Stimulated activated CD8-positive, alpha-beta memory T cell treated with anti-CD3 and anti-CD28 coated beads, Interleukin-7, amount 100 ng/mL, for 48 hours (primary cell): ENCODE measurements around the gene NAP1L5.

Experiments used
- DNase-seq, 2 donors: peaks; one replicate each; pipeline ENCODE4 v3.0.0-alpha.2; 2020; ENCODE audit warnings: low read depth in 1 of 2; ENCODE audit errors: extremely low read depth in 1 of 2

NAP1L5 gene

GRCh38 chr4:88722828-88723227, 25.2 kb upstream of the NAP1L5 start:
- DNase-seq, result no peak

DNA sequence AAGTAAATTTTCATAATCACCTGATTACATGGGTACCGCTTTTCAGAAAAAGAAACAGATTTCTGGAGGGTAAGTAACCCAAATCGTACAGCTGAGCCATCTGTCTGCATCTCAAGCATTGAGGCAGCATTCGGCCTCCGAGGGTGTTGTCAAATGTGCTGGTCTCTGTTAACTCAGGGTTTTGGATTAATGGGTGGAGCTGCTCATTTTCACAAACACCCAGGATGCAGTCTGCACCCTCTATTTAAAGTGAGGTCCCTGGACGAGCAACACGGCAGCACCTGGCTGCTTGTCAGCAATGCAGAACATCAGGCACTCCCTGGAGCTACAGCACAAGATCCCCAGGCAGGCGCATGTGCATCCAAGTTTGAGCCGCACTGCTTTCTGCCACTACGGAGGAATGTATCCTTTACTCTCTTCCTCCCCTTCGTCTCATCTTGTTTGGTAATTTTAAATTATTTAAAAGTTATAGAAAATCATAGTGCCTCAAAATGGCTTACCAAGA, 24.7 kb upstream of the NAP1L5 start:
- no peak for DNase-seq

GRCh38 chr4:88720451-88721428, 23.1 kb upstream of the NAP1L5 start:
- DNase-seq, result no peak

GRCh38 chr4:88719381-88719780, 21.8 kb upstream of the NAP1L5 start:
- no peak for DNase-seq

DNA sequence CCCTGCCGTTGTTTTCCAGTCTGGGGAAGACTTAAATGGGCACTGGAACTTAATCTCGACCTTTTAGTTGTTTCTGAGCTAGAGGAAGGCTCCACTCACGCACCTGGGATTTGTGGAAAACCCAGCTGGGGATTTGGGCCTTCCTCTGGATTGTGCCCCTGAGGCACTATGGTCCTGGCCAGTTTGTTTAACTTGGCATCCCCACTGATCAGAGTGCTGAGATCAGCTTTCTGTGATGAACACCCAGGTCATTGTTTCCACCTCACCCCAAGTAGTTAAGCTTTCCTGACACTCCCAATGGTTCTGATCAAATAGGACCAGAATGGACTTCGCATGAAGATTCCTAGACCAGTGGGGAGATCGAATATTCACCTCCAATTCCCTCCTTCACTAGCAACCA, 20.5 kb upstream of the NAP1L5 start:
- DNase-seq, result no peak

DNA sequence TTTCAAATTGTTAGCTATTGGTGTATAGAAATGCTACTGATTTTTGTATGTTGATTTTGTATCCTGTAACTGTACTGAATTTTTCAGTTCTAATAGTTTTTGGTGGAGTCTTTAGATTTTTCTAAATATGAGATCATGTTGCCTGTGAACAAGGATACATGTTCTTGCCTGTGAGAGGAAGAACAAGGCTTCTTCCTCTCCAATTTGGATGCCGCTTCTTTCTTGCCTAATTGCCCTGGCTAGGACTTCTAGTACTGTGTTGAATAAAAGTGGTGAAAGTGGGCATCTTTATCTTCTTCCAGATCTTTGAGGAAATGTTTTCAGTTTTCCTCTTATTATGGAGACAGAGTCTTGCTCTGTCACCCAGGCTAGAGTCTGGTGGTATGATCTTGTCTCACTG, 16.2 kb upstream of the NAP1L5 start:
- DNase-seq, result no peak

DNA sequence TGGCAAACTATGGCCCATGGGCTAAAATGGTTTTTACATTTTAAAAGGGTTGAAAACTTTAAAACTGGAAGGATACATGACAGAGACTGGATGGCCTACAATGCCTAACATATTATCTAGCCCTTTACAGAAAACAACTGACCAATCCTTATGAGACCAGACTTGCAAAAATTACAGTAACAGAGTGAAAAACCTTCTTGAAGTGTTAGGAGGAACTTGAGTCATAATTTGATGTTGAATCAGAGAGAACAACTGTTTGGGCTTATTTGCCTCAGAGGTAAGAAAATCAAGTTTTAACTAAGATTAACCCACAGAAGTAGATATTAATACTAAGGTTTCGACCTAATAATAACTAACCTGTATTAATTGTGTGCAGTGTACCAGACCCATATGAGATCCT, 12.4 kb upstream of the NAP1L5 start:
- DNase-seq, result no peak

DNA sequence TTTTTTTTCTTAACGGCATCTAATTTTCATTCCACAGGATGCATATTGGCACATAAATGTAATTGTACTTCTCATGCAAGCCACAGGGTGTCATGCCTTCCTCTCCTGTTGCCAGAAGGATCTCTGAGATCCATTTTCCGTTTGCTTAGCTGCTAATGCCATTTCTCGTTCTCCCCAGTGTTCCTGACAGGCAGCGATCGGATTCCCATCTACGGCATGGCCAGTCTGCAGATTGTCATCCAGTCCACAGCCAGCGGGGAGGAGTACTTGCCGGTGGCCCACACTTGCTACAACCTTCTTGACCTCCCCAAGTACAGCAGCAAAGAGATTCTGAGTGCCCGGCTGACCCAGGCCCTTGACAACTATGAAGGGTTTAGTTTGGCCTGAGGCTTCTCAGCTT, 8.9 kb upstream of the NAP1L5 start:
- DNase-seq, result no peak

DNA sequence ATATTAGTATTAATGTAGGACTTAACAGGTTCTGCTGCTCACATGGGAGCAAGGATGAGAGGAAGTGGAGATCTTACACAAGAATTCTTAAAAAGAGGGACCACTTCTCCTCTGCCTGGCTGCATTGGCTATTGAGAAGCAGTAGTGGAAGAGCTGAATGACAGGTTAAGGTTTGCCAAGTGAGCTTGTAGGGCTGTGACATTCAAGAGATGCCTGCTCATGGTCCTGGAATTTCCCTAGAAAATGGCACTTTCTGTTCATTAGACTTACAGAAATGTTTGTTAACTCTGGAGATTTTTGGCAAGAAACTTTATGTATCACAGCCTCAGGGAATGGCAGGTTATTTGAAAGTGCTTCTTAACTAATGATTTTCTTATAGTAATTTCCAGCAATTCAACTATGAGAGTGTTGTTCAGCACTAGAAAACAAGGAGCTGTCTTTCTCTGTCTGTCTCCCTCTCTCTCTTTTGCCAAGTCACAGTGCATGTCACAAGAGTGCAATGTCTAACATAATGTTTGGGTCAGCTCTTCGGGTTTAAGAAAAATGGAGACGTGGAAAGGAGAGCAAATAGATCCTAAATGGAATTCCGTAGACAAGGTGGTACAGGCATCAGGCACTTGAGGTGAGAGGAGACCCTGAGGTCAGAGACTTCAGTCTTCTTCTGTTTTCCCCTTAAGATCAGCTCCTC, 8.3 kb upstream of the NAP1L5 start:
- DNase-seq, result no peak

GRCh38 chr4:88705223-88705622, 7.6 kb upstream of the NAP1L5 start:
- no peak for DNase-seq

DNA sequence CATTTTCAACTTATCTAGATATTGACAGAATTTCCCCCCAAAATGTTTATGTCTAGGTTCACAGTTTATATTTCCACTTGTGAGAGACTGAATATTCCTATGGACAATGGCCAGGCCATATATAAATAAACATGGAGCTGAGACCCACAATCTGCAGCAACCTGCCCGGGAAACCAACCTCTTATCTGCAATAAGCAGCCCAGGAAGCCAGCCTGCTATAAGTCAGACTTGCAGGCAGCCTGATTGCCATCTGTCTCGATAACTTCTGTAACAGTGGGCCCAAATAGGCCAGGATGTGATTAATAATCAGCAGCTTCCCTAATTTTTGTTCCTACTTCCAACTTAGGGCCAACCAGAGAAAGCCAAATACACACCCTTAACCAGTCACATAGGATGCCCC, 5.2 kb upstream of the NAP1L5 start:
- no peak for DNase-seq

DNA sequence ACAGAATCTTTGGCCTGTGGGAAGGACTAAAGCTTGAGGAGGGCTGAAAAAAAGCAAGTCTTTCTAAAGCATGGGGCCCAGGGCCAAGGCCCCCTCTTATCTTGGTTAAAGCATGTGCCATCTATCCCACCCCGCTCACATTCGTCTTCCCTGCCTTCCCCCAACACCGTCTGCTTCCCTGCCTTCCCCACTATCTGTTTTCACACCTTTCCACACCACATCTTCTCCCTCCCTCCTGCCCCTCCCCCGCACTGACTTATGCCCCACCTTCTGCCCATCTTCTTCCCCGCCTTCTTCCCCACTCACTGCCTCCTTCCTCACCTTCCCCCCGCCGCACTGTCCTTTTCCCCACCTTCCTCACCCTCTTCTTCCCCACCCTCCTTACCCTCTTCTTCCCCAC, 890 bp upstream of the NAP1L5 start:
- no peak for DNase-seq

GRCh38 chr4:88697141-88697540, 488 bp downstream of the NAP1L5 start:
- no peak for DNase-seq

DNA sequence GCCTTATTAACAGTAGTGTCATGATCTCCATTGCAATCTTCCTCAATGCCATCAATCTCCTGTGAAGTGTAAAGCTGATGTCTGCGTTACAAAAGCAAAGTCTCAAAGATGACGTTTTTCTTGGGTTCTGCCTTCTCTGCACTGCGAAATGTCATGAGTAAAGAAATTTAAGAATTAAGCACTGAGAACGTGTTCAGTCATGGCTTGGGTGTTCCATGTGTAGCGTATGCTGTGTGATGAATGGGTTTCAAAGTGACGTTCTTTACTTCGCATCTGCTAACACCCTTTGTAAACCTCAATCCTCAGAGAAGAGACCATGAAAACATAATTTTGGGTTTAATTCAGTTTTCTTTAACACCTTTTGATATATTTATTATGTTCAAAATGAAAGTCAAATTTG, 999 bp downstream of the NAP1L5 start:
- DNase-seq, result no peak

GRCh38 chr4:88693792-88694191, 3.8 kb downstream of the NAP1L5 start:
- no peak for DNase-seq

DNA sequence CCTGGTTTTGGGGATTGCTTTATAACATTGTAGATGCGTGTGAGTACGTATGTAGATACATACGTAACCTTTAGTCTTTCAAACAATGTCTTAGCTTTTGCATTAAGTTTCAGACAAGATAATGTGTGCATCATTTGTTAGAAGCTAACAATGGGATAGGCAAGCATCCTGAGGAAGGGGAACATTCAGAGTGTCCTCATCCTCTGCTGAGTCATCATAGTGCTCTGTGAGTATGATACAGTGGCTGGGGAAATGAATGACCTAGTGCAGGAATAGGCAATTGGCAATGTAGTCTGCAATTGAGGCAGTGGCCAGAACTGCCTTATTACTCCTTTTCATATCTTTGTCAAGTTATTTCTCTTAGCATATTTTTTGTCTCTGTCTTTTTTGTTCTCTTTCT, 7.3 kb downstream of the NAP1L5 start:
- no peak for DNase-seq

DNA sequence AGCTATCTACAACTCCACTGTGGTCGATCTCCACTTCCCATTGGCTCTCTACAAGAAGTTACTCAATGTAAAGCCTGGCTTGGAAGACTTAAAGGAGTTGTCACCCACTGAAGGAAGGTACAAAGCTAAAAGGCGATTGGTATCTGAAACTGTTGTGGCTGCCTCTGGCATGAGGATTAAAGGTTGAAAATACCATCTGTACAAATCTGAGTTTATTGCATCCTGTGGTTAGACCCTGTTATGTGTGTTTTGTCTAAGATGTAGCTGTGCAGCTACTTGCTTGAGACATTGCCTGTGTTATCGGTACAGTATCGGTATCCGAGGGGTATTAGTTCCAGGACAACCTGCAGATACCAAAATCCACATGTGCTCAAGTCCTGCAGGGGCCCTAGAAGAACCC, 16.4 kb downstream of the NAP1L5 start:
- no peak for DNase-seq

GRCh38 chr4:88675543-88675942, 22.1 kb downstream of the NAP1L5 start:
- no peak for DNase-seq

GRCh38 chr4:88674979-88675378, 22.6 kb downstream of the NAP1L5 start:
- DNase-seq, result no peak

DNA sequence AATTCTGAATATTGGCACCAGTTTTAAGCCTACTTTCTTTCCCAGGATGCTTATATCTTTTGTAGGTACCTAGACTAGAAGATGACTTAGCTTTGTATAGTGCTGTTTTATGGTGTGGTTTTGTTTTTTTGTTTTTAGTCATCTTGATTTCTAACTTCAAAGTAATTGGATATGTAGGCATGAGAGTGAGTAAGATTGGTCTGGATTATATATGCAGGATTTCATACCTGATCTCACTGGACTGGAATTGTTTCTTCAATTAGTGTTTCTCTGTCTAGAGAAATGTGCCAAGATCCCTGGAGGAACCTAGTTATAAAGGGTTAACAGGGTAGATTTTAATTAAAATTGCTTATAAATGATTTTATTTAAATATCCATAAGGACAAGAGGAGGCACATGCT, 23.1 kb downstream of the NAP1L5 start:
- DNase-seq, result no peak

DNA sequence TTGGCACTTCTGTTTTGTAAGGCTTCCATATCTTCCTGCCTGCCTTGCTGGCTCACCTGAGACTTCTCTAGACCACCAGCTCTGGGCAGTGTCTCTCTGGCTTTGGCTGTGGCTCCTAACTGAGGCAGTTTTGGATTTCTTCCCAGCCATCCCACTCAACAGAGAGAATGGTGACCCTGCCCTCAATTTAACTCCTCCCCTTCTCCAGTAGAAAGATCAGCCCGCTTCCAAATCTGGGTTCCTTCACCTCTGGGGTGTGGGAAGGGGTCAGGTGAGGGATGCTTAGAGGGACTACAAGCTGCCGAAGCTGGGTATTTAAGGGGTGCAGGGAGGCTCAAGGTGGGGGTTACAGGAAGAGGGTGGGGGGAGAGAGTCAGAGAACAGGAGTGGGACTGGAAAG, 23.7 kb downstream of the NAP1L5 start:
- no peak for DNase-seq

- no peak for DNase-seq
These were observed 24.6 kb downstream of the NAP1L5 start for GRCh38 chr4:88672987-88673386.
